ENCODE results near the gene GRIN2C. TPM values are rescaled to one million over a fixed set of nuclear protein-coding genes. Genes with fewer than 3 reads are reported as not detected.

The GRIN2C gene
- total RNA-seq, 2 experiments from 2014 or later = not detected

DNA sequence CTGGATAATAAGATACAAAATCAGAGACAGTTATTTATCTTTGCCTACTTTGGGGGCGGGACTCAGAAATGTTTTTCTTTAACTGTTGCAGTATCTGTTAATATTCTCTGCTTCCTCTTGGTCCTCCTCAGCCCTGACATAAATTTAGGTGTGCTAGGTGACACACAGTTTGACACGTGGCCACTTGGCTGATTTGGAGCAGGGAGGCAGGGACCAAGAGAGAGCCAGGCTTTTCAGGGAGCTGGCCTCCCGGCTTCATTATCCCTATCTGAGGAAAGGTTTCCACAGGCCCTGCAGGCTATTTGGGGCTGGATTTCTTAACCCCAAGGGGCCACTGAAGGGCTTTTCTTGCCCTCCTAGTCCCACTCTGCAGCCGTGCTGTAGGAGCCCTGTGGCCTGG is 63.5 kb downstream of the GRIN2C start:
- Histone ChIP-seq H3K4me3 (ENCODE audit: low read length) (no peak overlapping the region), H3K4me1 (ENCODE audit: insufficient read depth, low read length) (peaks cover 7% of the 10 kb centered on the region), H3K36me3 (ENCODE audit: insufficient read depth, low read length) (peaks cover 84% of the 10 kb centered on the region), H3K9me3 (ENCODE audit: control insufficient read depth in 1 of 2, insufficient read depth in 1 of 2, low read length in 2 of 2) (no peaks in the 10 kb centered on the region), H3K27me3 (ENCODE audit: control insufficient read depth in 1 of 2, insufficient read depth in 2 of 2, low read length in 2 of 2) (no peaks in the 10 kb centered on the region), H3K27ac (ENCODE audit: low read depth in 1 of 2, low read length in 2 of 2) (no peak overlapping the region)
- DNase-seq = no peak
- peaks cover 6% of the 10 kb centered on the region for H3K4me1 Mint-ChIP-seq (ENCODE audit: low read depth)
- intact Hi-C loops (cut with DNase I, micrococcal nuclease) = loop anchor here (10.0 kb wide), 2 partner anchors 159 to 169 kb away; no protein-coding TSS in a partner anchor
- H3K4me3 Mint-ChIP-seq = no peak overlapping the region
- TF ChIP-seq CTCF (IDR thresholded peaks at IDR 0.05) = no peak
- no peaks in the 10 kb centered on the region for H3K9me3 Mint-ChIP-seq
- H3K36me3 Mint-ChIP-seq (ENCODE audit: low read depth) = peaks cover 80% of the 10 kb centered on the region
- CTCF ChIA-PET = no interaction called here
- no peak overlapping the region for H3K27ac Mint-ChIP-seq
- POLR2A ChIA-PET = no interaction called here
- ATAC-seq (ENCODE audit: poor library complexity) = no peak
- H3K27me3 Mint-ChIP-seq = no peaks in the 10 kb centered on the region

GRCh38 chr17:74795327-74796020 is 64.2 kb downstream of the GRIN2C start:
- Histone ChIP-seq H3K36me3 (ENCODE audit: insufficient read depth, low read length) (peaks cover 77% of the 10 kb centered on the region), H3K4me1 (ENCODE audit: insufficient read depth, low read length) (peaks cover 14% of the 10 kb centered on the region), H3K9me3 (ENCODE audit: control insufficient read depth in 1 of 2, insufficient read depth in 1 of 2, low read length in 2 of 2) (no peaks in the 10 kb centered on the region), H3K27me3 (ENCODE audit: control insufficient read depth in 1 of 2, insufficient read depth in 2 of 2, low read length in 2 of 2) (no peaks in the 10 kb centered on the region), H3K4me3 (ENCODE audit: low read length) (no peak overlapping the region), H3K27ac (ENCODE audit: low read depth in 1 of 2, low read length in 2 of 2) (no peak overlapping the region)
- no peak overlapping the region for H3K27ac Mint-ChIP-seq
- no peak for DNase-seq
- H3K27me3 Mint-ChIP-seq = no peaks in the 10 kb centered on the region
- intact Hi-C loops (cut with DNase I, micrococcal nuclease) = loop anchor here (10.0 kb wide), 2 partner anchors 159 to 169 kb away; no protein-coding TSS in a partner anchor
- no peak for ATAC-seq (ENCODE audit: poor library complexity)
- ChIA-PET POLR2A (no interaction called here), CTCF (no interaction called here)
- no peaks in the 10 kb centered on the region for H3K9me3 Mint-ChIP-seq
- peaks cover 78% of the 10 kb centered on the region for H3K36me3 Mint-ChIP-seq (ENCODE audit: low read depth)
- TF ChIP-seq CTCF (IDR thresholded peaks at IDR 0.05) = no peak
- peaks cover 13% of the 10 kb centered on the region for H3K4me1 Mint-ChIP-seq (ENCODE audit: low read depth)
- H3K4me3 Mint-ChIP-seq = no peak overlapping the region

DNA sequence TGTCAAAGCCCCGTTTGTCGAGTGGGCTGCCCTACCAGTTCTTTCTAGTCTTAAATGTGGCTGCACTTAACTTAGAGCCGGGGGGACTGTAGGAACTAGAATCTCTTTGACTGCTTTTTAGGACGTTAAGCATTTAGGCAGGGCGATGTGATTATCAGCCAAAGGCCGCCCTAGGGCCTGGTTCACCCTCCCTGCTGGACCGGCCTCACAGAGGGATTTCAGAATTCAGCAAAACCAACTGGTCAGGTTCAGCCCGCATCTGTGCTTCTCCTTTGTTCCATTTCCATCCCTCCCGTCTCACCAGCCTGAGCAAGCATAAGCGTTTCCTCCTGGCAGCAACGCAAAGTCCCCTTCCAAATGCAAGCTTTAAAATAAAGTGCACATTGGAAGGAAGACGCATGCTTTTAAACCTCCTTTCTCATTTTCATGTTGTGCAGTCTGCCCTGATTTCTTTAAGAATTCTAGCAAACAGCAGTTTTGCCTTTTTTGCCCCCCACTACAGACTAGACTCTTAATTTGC is 67.0 kb downstream of the GRIN2C start:
- CTCF ChIA-PET = interaction anchor here (1.5 kb wide), 1 partner anchor 135 kb away, joined by 4 read pairs; no protein-coding TSS in a partner anchor
- Histone ChIP-seq H3K9me3 (ENCODE audit: control insufficient read depth in 1 of 2, insufficient read depth in 1 of 2, low read length in 2 of 2) (no peaks in the 10 kb centered on the region), H3K36me3 (ENCODE audit: insufficient read depth, low read length) (peaks cover 68% of the 10 kb centered on the region), H3K27ac (ENCODE audit: low read depth in 1 of 2, low read length in 2 of 2) (no peak overlapping the region), H3K4me1 (ENCODE audit: insufficient read depth, low read length) (peaks cover 22% of the 10 kb centered on the region), H3K27me3 (ENCODE audit: control insufficient read depth in 1 of 2, insufficient read depth in 2 of 2, low read length in 2 of 2) (no peaks in the 10 kb centered on the region), H3K4me3 (ENCODE audit: low read length) (no peak overlapping the region)
- Mint-ChIP-seq H3K4me3 (no peak overlapping the region), H3K4me1 (ENCODE audit: low read depth) (peaks cover 27% of the 10 kb centered on the region), H3K9me3 (no peaks in the 10 kb centered on the region), H3K27me3 (no peaks in the 10 kb centered on the region), H3K36me3 (ENCODE audit: low read depth) (peaks cover 67% of the 10 kb centered on the region), H3K27ac (no peak overlapping the region)
- POLR2A ChIA-PET = no interaction called here
- ATAC-seq (ENCODE audit: poor library complexity) (no peak), DNase-seq (no peak)
- TF ChIP-seq CTCF (IDR thresholded peaks at IDR 0.05) = no peak
- intact Hi-C loops (cut with DNase I, micrococcal nuclease) = loop anchor here (10.0 kb wide), 2 partner anchors 162 to 172 kb away; no protein-coding TSS in a partner anchor

Other genes with a start within 250 kb of the GRIN2C start
- under 1 TPM; 0.93 to 0.98 TPM for gene CD300E, start 236.1 kb downstream of the GRIN2C start, total RNA-seq
- 1 to 10 TPM in 1 of 2 experiments, under 1 TPM in 1; 0.39 to 1.0 TPM for gene CD300LF, start 147.0 kb downstream of the GRIN2C start, total RNA-seq
- gene RAB37, start 122.6 kb downstream of the GRIN2C start, total RNA-seq = 10 to 100 TPM; 19.0 to 21.1 TPM
- 10 to 100 TPM; 68.4 to 72.4 TPM for gene NHERF1, start 111.3 kb downstream of the GRIN2C start, total RNA-seq
- gene NAT9, start 83.5 kb downstream of the GRIN2C start, total RNA-seq = 10 to 100 TPM; 34.6 to 38.2 TPM
- gene FDXR, start 13.1 kb upstream of the GRIN2C start, total RNA-seq = 1 to 10 TPM; 2.1 to 2.7 TPM
- not detected for gene FADS6, start 33.7 kb upstream of the GRIN2C start, total RNA-seq
- gene USH1G, start 63.4 kb upstream of the GRIN2C start, total RNA-seq = not detected
- not detected for gene OTOP2, start 64.4 kb upstream of the GRIN2C start, total RNA-seq
- not detected for gene OTOP3, start 76.0 kb upstream of the GRIN2C start, total RNA-seq
- gene HID1, start 112.9 kb upstream of the GRIN2C start, total RNA-seq = 10 to 100 TPM; 31.8 to 31.9 TPM
- gene CDR2L, start 127.7 kb upstream of the GRIN2C start, total RNA-seq = under 1 TPM in 1 of 2 experiments, not detected in 1; 0.08 TPM
- gene MRPL58, start 152.8 kb upstream of the GRIN2C start, total RNA-seq = 1 to 10 TPM; 5.4 to 7.1 TPM
- 100 to 1,000 TPM in 1 of 2 experiments, 10 to 100 TPM in 1; 98.5 to 112 TPM for gene ATP5PD, start 187.1 kb upstream of the GRIN2C start, total RNA-seq
- 10 to 100 TPM; 26.1 to 28.0 TPM for gene KCTD2, start 187.3 kb upstream of the GRIN2C start, total RNA-seq
- gene SLC16A5, start 228.1 kb upstream of the GRIN2C start, total RNA-seq = 10 to 100 TPM in 1 of 2 experiments, 1 to 10 TPM in 1; 9.2 to 11.0 TPM